Right cardiac atrium (tissue), 5 donors: ENCODE data around the gene VPS37C. TPM values are rescaled to one million over a fixed set of nuclear protein-coding genes. Genes with fewer than 3 reads are reported as not detected.
"Not testable (repeated sequence)": the region's sequence is repeated elsewhere in the genome, so short reads cannot be mapped to it uniquely, and the experiment has no call there.

Experiments
- ATAC-seq, 2 donors: fragments of 200-7000 bp; cut with Tn5 transposase; one replicate each; pipeline versions ENCODE4 v1.8.0 to v1.9.1; 2020; ENCODE audit warnings: moderate library complexity in 2 of 2, mild to moderate bottlenecking in 1 of 2
- DNase-seq, 3 donors: peaks; one replicate each; pipeline ENCODE4 v3.0.0-alpha.2; 2020
- H3K27ac ChIP-seq: one replicate; pipeline ENCODE4 v1.5.1; 2013; ENCODE audit warnings: mild to moderate bottlenecking, low read length, control low read depth, moderate library complexity
- H3K27me3 ChIP-seq: one replicate; pipeline ENCODE4 v1.6.1; 2013; ENCODE audit not compliant: control insufficient read depth, insufficient read depth
- H3K4me1 ChIP-seq: one replicate; pipeline ENCODE4 v1.6.1; 2013; ENCODE audit warnings: low read length; ENCODE audit not compliant: control insufficient read depth, insufficient read depth
- H3K4me3 ChIP-seq: one replicate; pipeline ENCODE4 v1.5.1; 2013; ENCODE audit warnings: low read length, control low read depth
- H3K9me3 ChIP-seq: one replicate; pipeline ENCODE4 v1.6.1; 2013; ENCODE audit warnings: low read length; ENCODE audit not compliant: control insufficient read depth
- WGBS: extraction: QIAGEN DNeasy Blood & Tissue Kit; methylation state at CpG from one replicate; pipeline ENCODE4 v1.1.7; 2013; 5-methylcytosine and 5-hydroxymethylcytosine counted together
- intact Hi-C, 4 donors: fragments of 100-400 bp; cut with DNase I; formaldehyde crosslinking; loops; one replicate each; pipeline versions ENCODE4 v1.11.0 to v1.14.0; 2022 to 2023
- polyA plus RNA-seq: library from polyadenylated mRNA; stranded (reverse); fragments of 200-250 nt; gene quantifications from one replicate; pipeline ENCODE4 v1.2.3, GENCODE V29; 2013
- total RNA-seq, 4 donors: library from RNA; stranded (reverse); fragmentation: NEBNext Ultra II Directional; extraction: Animal tissue kit (Norgen Biotek cat#: 25700); gene quantifications; one replicate each; pipeline ENCODE4 v1.2.1, GENCODE V29; 2021
- donor health status: healthy with polysubstance abuse.
- donor health status: DM: no; HTN: yes; CAD: no.
- donor health status: DM: no; HTN: no; CAD: no.
- donor health status: DM: no; HTN: yes; CAD: no; lungs with severe emphysema.
- donor health status: DM: yes; HTN: yes; CAD: no.

Gene VPS37C
- total and polyA plus RNA-seq, 5 donors = 14.6 to 25.4 (median 19.0) TPM

GRCh38 chr11:61174949-61175348 is 13.7 kb upstream of the VPS37C start:
- H3K27me3 ChIP-seq = no peaks in the 10 kb centered on the region
- DNase-seq (no peak), ATAC-seq (no peak)
- no peak overlapping the region for H3K27ac ChIP-seq
- intact Hi-C loops = no loop called here
- H3K4me1 ChIP-seq = no peaks in the 10 kb centered on the region
- no peaks in the 10 kb centered on the region for H3K9me3 ChIP-seq
- no peak overlapping the region for H3K4me3 ChIP-seq
- 75% methylated on average over 6 of the region's 6 CpGs for WGBS

DNA sequence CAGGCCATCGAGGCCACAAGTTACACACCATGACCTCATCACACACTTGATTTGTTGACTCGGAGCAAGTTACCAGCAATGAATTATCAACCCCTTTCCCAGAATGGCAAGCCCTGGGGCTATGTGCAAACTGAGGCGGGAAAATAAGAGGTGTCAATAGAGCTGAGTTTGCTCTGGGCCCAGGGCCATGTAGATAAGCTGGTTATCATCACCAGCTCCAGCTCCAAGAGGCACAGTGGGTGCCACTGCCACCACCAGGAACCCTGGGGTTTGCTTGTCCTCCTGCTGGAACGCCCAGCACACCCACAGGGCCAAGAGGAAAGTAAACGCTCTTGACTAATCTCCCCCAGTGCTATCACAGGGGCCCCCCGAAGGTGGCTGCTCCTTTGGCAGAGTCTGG is 13.0 kb upstream of the VPS37C start:
- H3K9me3 ChIP-seq = no peaks in the 10 kb centered on the region
- H3K4me3 ChIP-seq = no peak overlapping the region
- 56% methylated on average over 6 of the region's 6 CpGs for WGBS
- no peaks in the 10 kb centered on the region for H3K27me3 ChIP-seq
- no peaks in the 10 kb centered on the region for H3K4me1 ChIP-seq
- no peak for DNase-seq
- ATAC-seq = peak in 1 of 2 donors; percentile 26
- H3K27ac ChIP-seq = no peak overlapping the region
- intact Hi-C loops = no loop called here

- Histone ChIP-seq H3K27ac (no peak overlapping the region), H3K4me1 (no peaks in the 10 kb centered on the region), H3K9me3 (no peaks in the 10 kb centered on the region), H3K4me3 (no peak overlapping the region), H3K27me3 (no peaks in the 10 kb centered on the region)
- ATAC-seq (peak in 1 of 2 donors; percentile 31), DNase-seq (no peak)
- intact Hi-C loops = no loop called here
- 69% methylated on average over 4 of the region's 4 CpGs for WGBS
Measured at GRCh38 chr11:61173456-61173855, 12.2 kb upstream of the VPS37C start.

DNA sequence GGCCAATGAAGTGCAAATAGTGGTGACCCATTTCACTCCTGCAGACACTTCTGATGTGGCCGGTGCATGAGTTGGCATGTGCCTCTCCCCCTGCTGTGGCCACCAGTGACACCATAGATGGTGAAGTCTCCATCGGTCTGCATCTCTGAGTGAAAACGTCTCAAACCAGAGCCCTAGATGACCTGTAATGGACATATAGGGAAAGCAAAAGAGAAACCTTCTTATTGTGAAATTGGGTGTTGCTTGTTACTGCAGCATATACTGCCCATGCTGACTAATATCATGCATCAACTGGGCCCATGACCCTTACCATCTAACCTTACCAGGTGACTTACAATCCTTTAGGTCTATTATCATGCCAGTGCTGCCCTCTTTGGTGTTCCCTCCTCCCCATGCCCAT is 11.7 kb upstream of the VPS37C start:
- ATAC-seq = no peak
- no peaks in the 10 kb centered on the region for H3K9me3 ChIP-seq
- H3K4me3 ChIP-seq = no peak overlapping the region
- H3K27me3 ChIP-seq = no peaks in the 10 kb centered on the region
- no peaks in the 10 kb centered on the region for H3K4me1 ChIP-seq
- DNase-seq = no peak
- 91% methylated on average over 3 of the region's 3 CpGs for WGBS
- intact Hi-C loops = no loop called here
- no peak overlapping the region for H3K27ac ChIP-seq

DNA sequence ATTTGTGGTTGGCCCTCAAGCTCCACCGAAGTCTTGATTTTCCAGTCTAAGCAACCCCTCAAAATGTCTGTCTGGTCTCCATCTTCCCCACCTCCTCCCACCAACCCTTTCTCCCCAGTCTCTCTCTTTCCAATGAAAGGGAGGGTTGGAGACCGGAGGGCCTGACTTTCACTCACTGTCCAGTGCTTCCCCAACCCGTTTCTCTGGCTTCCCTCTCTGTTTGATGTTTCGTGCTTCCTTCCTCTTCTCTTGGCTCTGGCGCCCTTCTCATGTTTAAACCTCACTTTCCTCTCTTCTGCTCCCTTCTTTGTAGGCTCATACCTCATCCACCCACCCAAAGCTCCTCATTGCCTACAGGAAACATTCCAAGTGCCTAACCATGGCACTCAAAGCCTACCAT is 11.1 kb upstream of the VPS37C start:
- Histone ChIP-seq H3K27ac (no peak overlapping the region), H3K27me3 (no peaks in the 10 kb centered on the region), H3K9me3 (no peaks in the 10 kb centered on the region), H3K4me1 (no peaks in the 10 kb centered on the region), H3K4me3 (no peak overlapping the region)
- no peak for DNase-seq
- intact Hi-C loops = no loop called here
- 61% methylated on average over 5 of the region's 5 CpGs for WGBS
- no peak for ATAC-seq

- no peak for DNase-seq
- Histone ChIP-seq H3K9me3 (no peaks in the 10 kb centered on the region), H3K27ac (no peak overlapping the region), H3K4me1 (no peaks in the 10 kb centered on the region), H3K27me3 (no peaks in the 10 kb centered on the region), H3K4me3 (no peak overlapping the region)
- WGBS = 70% methylated on average over 3 of the region's 3 CpGs
- no peak for ATAC-seq
- intact Hi-C loops = no loop called here
Measured at GRCh38 chr11:61171907-61172306, 10.7 kb upstream of the VPS37C start.

DNA sequence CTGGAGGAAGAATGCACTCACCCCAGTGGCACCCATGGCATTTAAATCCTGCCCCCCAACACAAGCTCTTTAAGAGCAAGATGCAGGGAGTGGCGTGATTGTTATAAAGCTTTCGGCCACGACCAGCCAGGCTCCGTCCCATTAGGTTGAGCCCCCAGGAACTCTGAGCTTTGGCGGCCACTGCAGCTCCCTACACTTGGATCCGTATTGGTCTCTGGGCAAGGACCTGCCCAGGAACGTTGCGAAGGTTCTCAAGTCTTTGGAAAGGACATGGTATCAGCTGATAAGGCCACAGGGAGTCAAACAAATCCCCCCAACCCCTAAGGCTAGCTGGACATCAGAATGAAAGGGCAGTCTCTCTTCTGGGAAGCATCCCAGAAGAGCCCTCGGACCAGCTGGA is 9.3 kb upstream of the VPS37C start:
- Histone ChIP-seq H3K9me3 (no peaks in the 10 kb centered on the region), H3K4me1 (no peaks in the 10 kb centered on the region), H3K27ac (no peak overlapping the region), H3K4me3 (no peak overlapping the region), H3K27me3 (no peaks in the 10 kb centered on the region)
- intact Hi-C loops = no loop called here
- ATAC-seq = no peak
- WGBS = 72% methylated on average over 9 of the region's 9 CpGs
- DNase-seq = no peak

- no peaks in the 10 kb centered on the region for H3K27me3 ChIP-seq
- WGBS = 71% methylated on average over 1 of the region's 1 CpG
- no peak for DNase-seq
Measured at GRCh38 chr11:61168800-61169199, 7.6 kb upstream of the VPS37C start.

DNA sequence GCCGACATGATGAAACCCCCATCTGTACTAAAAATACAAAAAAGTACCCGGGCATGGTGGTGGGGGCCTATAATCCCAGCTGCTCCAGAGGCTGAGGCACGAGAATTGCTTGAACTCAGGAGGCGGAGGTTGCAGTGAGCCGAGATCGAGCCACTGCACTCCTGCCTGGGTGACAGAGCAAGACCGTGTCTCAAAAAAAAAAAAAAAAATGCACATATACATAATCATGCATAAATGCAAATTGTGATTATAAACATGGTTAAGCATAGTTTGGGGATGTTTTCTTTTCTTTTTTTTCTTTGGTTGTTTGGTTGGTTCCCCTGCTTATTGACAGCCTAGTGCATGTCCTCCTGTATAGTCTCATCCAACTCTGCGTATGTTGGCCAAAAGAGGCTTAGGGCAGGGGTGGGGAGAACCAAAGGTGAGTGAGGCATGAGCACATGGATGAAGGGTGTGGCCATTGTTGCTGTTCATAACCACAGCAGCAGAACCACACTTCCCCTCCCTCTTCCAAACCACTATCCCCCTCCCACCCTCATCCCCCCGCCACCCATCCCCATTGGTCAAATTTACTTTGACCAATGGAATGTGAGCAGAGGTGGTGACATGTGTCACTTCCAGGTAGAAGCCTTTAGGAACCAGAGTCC is 6.9 kb upstream of the VPS37C start:
- Histone ChIP-seq H3K27ac (no peak overlapping the region), H3K4me3 (no peak overlapping the region), H3K27me3 (no peaks in the 10 kb centered on the region), H3K4me1 (no peaks in the 10 kb centered on the region), H3K9me3 (no peaks in the 10 kb centered on the region)
- DNase-seq (no peak), ATAC-seq (no peak)
- intact Hi-C loops = no loop called here
- 92% methylated on average over 9 of the region's 9 CpGs for WGBS

More at GRCh38 chr11:61168800-61169199, 7.6 kb upstream of the VPS37C start:
- Histone ChIP-seq H3K27ac (no peak overlapping the region), H3K9me3 (no peaks in the 10 kb centered on the region), H3K4me1 (no peaks in the 10 kb centered on the region), H3K4me3 (no peak overlapping the region)
- no peak for ATAC-seq
- intact Hi-C loops = no loop called here

GRCh38 chr11:61166331-61166730 is 5.1 kb upstream of the VPS37C start:
- intact Hi-C loops, H3K27me3 ChIP-seq, H3K27ac ChIP-seq, H3K4me1 ChIP-seq, H3K9me3 ChIP-seq, H3K4me3 ChIP-seq, DNase-seq, ATAC-seq: not testable (repeated sequence)
- 92% methylated on average over 26 of the region's 31 CpGs for WGBS

- ATAC-seq, H3K27ac ChIP-seq, DNase-seq, H3K27me3 ChIP-seq, H3K9me3 ChIP-seq, intact Hi-C loops, H3K4me3 ChIP-seq, H3K4me1 ChIP-seq: not testable (repeated sequence)
- WGBS = 57% methylated on average over 3 of the region's 7 CpGs
Measured at GRCh38 chr11:61165785-61166184, 4.6 kb upstream of the VPS37C start.
